Panc1 (cell line): Measurements from ENCODE around the gene RAD52. TPM values are rescaled to one million over a fixed set of nuclear protein-coding genes. Genes with fewer than 3 reads are reported as not detected.
A peak's percentile ranks its signal among the peaks of the same experiment; 100 is the strongest.

Experiments
- ATAC-seq: fragments of 200-7000 bp; cut with Tn5 transposase; 2 replicates; pipeline ENCODE4 v1.9.1; 2020; ENCODE audit warnings: mild to moderate bottlenecking, moderate library complexity
- BruUV-seq: library from RNA; stranded (reverse); fragments of 400-500 nt; replicated peaks from 2 replicates; lab custom pipeline; 2021; lab: Mats Ljungman, UMichigan
- CTCF ChIA-PET: fragments of 300-600 bp; sonication (Branson Sonifier 250); formaldehyde crosslinking; loops from one replicate; lab custom pipeline; 2022; ENCODE audit warnings: antibody characterized with exemption; lab: Charles Lee
- POLR2A ChIA-PET: fragments of 300-600 bp; sonication (Branson Sonifier 250); formaldehyde crosslinking; loops from one replicate; lab custom pipeline; 2022; ENCODE audit warnings: antibody characterized with exemption; lab: Charles Lee
- DNase-seq: peaks from one replicate; pipeline ENCODE4 v3.0.0-alpha.2; 2010; ENCODE audit warnings: low read depth, low spot score
- H3K27ac ChIP-seq: 2 replicates; pipeline ENCODE4 v1.5.1; 2011; ENCODE audit warnings: mild to moderate bottlenecking, low read length, inconsistent platforms
- H3K27me3 ChIP-seq: fragments of 200-500 bp; sonication (Bioruptor generic); 2 replicates; pipeline ENCODE4 v1.6.0; 2014; ENCODE audit warnings: low read length, inconsistent platforms; ENCODE audit not compliant: control insufficient read depth, insufficient read depth
- H3K36me3 ChIP-seq: fragments of 200-500 bp; sonication (Bioruptor generic); 2 replicates; pipeline ENCODE4 v1.5.1; 2014; ENCODE audit warnings: inconsistent platforms, mild to moderate bottlenecking, low read length, moderate library complexity; ENCODE audit not compliant: control insufficient read depth, insufficient read depth
- H3K4me1 ChIP-seq: 2 replicates; pipeline ENCODE4 v1.5.1; 2011; ENCODE audit warnings: inconsistent platforms, mild to moderate bottlenecking, low read length, moderate library complexity; ENCODE audit not compliant: control insufficient read depth, insufficient read depth
- H3K4me3 ChIP-seq, 2 experiments: 2 replicates each; pipeline ENCODE4 v1.5.1; 2011 to 2012; ENCODE audit warnings: low read depth in 2 of 2, low read length in 2 of 2, mild to moderate bottlenecking in 2 of 2, inconsistent platforms in 1 of 2, moderate library complexity in 1 of 2
- H3K9me3 ChIP-seq: fragments of 200-500 bp; sonication (Bioruptor generic); 2 replicates; pipeline ENCODE4 v1.5.1; 2014; ENCODE audit warnings: low read depth, mild to moderate bottlenecking, inconsistent platforms, low read length, moderate library complexity; ENCODE audit not compliant: control insufficient read depth, insufficient read depth
- CTCF ChIP-seq: fragments of 450-650 bp; IDR thresholded peaks from 2 replicates; pipeline ENCODE4 v1.5.1; 2017; ENCODE audit warnings: mild to moderate bottlenecking
- POLR2AphosphoS5 ChIP-seq: IDR thresholded peaks from 2 replicates; pipeline ENCODE4 v1.6.1; 2012; ENCODE audit warnings: mild to moderate bottlenecking, low read depth, low read length, moderate library complexity
- REST ChIP-seq, 2 experiments: IDR thresholded peaks; 2 replicates each; pipeline ENCODE4 v1.6.1; 2011 to 2012; ENCODE audit warnings: low read depth in 2 of 2, control low read depth in 1 of 2, low read length in 1 of 2, mild to moderate bottlenecking in 1 of 2, moderate library complexity in 1 of 2; ENCODE audit not compliant: insufficient read depth in 1 of 2
- SIN3A ChIP-seq: IDR thresholded peaks from 2 replicates; pipeline ENCODE4 v1.6.1; 2012; ENCODE audit warnings: low read depth, mild to moderate bottlenecking, low read length, moderate library complexity, borderline replicate concordance; ENCODE audit not compliant: insufficient read depth
- TCF7L2 ChIP-seq: IDR thresholded peaks from 2 replicates; pipeline ENCODE4 v1.6.1; 2011; ENCODE audit warnings: mild to moderate bottlenecking, low read depth, low read length, inconsistent platforms
- in situ Hi-C: cut with HindIII; loops from 2 replicates; pipeline ENCODE4 v1.10.0; 2016; ENCODE audit warnings: low sequenced_read_pairs, low pct_unique_long_range_greater_than_20kb
- intact Hi-C: fragments of 100-400 bp; cut with micrococcal nuclease; formaldehyde crosslinking; loops from one replicate; pipeline ENCODE4 v1.10.0; 2022; ENCODE audit not compliant: unreplicated experiment
- total RNA-seq: library from RNA; stranded (reverse); gene quantifications from one replicate; pipeline ENCODE4 v1.2.1, GENCODE V29; 2021; ENCODE audit not compliant: unreplicated experiment

RAD52 gene
- total RNA-seq, 1 experiment from 2014 or later, result 15.8 TPM

DNA sequence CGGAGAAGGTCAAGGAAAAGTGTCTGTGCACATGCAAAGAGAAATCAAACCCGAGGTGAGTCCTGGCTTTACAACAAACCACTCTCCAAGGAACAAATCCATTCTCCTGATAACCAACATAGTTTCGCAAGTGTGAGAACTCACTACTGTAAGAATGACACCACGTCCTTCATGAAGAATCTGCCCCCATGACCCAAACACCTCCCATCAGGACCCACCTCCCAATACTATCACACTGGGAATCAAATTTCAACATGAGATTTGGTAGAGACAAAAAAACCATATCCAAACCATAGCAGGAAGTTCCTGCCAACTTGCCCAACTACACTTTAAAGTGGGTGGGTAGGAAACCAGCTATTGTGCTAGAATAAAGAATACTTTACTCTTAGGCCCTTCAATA is 39.2 kb upstream of the RAD52 start:
- Histone ChIP-seq H3K36me3 (no peaks in the 10 kb centered on the region), H3K4me1 (peaks cover 20% of the 10 kb centered on the region), H3K9me3 (no peaks in the 10 kb centered on the region), H3K4me3 (no peak overlapping the region), H3K27ac (peak overlapping the region; percentile 9; the same call in 1 of the 2 replicates), H3K27me3 (no peaks in the 10 kb centered on the region)
- DNase-seq, result no peak
- POLR2A ChIA-PET, result no interaction called here
- no TSS peak for BruUV-seq
- CTCF ChIA-PET, result no interaction called here
- ATAC-seq, result no peak
- TF ChIP-seq CTCF, result no peak
- no peak for TF ChIP-seq SIN3A
- no peak for TF ChIP-seq POLR2AphosphoS5
- no peak for TF ChIP-seq TCF7L2
- no peak for TF ChIP-seq REST (IDR thresholded peaks at IDR 0.05; ENCODE audit: insufficient read depth in 1 of 2, low read depth in 2 of 2, low read length in 1 of 2)
- intact Hi-C loops (no loop called here), in situ Hi-C loops (no loop called here)

DNA sequence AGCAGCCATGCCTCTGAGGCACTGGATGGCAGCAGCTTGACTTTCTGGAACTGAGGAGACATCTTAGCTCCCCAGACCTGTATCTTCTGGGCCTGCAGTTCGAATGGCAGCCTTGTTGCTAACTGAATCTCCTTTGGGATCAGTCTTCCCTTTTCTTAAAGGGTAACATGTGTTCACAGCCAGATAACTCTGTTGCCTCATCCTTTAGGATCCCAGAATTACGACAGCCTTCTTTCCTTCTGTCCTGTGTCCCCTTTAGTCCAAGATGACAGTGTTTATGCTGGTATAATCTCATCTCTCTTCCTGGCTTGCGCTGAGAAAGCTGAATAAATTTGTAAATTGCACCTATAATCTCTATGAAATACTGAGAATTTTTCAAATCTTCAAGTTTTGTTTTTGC is 32.5 kb upstream of the RAD52 start:
- DNase-seq, result no peak
- H3K27ac ChIP-seq, result no peak overlapping the region
- ChIA-PET POLR2A (no interaction called here), CTCF (no interaction called here)
- in situ Hi-C loops (no loop called here), intact Hi-C loops (no loop called here)
- no peaks in the 10 kb centered on the region for H3K4me1 ChIP-seq
- no TSS peak for BruUV-seq
- H3K9me3 ChIP-seq, result no peaks in the 10 kb centered on the region
- no peaks in the 10 kb centered on the region for H3K36me3 ChIP-seq
- no peak for ATAC-seq
- H3K27me3 ChIP-seq, result no peaks in the 10 kb centered on the region
- TF ChIP-seq TCF7L2, result no peak
- TF ChIP-seq CTCF, result no peak
- no peak for TF ChIP-seq REST (IDR thresholded peaks at IDR 0.05; ENCODE audit: insufficient read depth in 1 of 2, low read depth in 2 of 2, low read length in 1 of 2)
- TF ChIP-seq POLR2AphosphoS5, result no peak
- TF ChIP-seq SIN3A, result no peak
- no peak overlapping the region for H3K4me3 ChIP-seq
